Middle frontal gyrus (tissue), 1 donor: ENCODE results near the gene HEXIM1.

ENCODE experiments used
- DNase-seq: peaks from one replicate; pipeline ENCODE4 v3.0.0-alpha.2; 2015; ENCODE audit warnings: low spot score; ENCODE audit errors: extremely low spot score

Gene HEXIM1, protein sequence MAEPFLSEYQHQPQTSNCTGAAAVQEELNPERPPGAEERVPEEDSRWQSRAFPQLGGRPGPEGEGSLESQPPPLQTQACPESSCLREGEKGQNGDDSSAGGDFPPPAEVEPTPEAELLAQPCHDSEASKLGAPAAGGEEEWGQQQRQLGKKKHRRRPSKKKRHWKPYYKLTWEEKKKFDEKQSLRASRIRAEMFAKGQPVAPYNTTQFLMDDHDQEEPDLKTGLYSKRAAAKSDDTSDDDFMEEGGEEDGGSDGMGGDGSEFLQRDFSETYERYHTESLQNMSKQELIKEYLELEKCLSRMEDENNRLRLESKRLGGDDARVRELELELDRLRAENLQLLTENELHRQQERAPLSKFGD

DNA sequence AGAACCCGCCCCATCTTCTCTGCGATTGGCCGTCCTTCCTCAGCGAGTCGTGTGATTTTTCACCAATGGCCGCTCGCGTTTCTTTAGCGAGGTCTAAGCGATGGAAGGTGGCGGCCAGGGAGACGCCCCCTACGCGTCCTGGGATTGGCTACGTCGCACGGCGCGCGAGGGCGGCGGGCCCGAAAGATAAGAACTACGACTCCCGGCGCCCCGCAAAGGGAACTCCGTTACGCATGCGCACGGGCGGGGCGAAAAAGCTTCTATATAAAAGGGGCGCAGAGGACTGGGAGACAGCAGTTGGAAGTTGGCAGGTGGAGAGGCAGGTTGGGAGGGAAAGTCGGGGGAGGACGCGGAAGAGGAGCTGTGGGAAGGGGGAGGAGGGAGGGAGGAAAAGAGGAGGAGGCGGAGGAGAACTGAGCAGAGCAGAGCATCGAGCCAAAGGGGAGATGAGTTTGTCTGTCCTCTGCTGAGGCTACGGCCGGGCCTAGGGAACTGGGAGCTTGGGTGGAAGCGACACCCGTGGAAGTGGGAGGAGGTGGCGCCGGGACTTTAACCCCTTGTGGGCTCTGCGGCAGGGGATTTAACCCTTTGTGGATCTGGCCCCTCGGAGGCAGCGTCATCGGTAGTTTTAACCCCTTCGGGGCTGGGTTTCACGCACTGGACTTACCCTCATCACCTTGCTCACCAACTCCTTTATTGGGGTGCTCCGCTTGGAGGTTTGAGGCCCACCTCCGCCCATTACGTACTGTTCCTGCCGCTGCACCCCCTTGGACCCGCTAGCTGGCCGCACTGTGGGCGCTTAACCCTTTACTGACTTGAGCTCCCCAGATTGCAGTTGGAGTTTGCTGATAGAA is at the start of gene HEXIM1:
HEXIM1 (plus strand) TSS at position 293 of the 854 bp plus-strand sequence. CDS start 716 bp downstream, outside the sequence.
- DNase-seq: peak; percentile 98

DNA sequence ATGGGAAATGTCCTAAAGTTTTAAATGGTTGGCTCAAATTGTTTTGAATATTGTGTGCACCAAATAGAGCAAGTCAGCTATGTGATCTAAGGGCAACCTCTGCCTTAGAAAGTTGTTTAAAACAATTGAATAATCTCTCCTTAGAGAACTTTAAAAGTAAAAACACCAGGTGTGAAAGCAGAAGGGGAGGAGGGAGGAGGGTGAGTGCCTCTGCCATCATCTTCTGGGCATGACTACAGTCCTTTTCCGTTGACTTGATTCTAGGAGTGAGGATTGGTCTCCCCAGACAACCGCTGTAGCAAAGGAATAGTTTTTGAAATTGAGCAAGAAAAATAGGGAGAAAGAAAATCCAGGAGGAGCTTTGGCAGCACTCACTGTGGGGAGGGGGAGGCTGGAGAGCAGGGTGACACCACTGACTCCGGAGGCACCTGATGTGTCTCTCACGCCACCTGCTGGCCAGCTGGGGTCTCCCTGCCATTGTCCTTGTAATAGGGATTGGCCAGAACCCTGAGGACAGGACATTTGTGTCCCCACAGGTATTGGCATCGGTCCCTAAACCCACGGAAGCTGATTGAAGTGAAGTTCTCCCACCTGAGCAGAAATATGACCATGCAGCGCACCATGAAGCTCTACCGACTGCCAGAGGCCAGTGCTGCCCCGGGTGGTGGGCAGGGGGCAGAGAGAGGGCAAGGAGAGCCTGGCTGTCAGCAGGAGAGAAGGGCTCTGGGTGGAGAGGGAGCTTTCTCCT is 49.2 kb upstream of the HEXIM1 start:
- DNase-seq: no peak

DNA sequence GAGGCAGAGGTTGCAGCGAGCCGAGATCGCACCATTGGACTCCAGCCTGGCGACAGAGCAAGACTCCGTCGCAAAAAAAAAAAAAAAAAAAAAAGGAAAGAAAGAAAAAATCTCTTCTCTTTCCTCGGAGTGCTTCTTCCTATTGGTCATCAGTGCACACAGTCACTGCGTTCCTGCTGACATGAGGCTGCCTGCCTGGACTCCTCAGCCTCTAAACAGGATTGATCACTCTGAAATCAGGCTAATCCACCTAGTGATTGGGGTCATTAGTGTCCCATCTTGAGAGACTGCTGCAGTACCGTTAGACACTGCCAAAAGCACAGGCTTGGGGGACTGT is 46.8 kb upstream of the HEXIM1 start:
- DNase-seq: no peak

DNA sequence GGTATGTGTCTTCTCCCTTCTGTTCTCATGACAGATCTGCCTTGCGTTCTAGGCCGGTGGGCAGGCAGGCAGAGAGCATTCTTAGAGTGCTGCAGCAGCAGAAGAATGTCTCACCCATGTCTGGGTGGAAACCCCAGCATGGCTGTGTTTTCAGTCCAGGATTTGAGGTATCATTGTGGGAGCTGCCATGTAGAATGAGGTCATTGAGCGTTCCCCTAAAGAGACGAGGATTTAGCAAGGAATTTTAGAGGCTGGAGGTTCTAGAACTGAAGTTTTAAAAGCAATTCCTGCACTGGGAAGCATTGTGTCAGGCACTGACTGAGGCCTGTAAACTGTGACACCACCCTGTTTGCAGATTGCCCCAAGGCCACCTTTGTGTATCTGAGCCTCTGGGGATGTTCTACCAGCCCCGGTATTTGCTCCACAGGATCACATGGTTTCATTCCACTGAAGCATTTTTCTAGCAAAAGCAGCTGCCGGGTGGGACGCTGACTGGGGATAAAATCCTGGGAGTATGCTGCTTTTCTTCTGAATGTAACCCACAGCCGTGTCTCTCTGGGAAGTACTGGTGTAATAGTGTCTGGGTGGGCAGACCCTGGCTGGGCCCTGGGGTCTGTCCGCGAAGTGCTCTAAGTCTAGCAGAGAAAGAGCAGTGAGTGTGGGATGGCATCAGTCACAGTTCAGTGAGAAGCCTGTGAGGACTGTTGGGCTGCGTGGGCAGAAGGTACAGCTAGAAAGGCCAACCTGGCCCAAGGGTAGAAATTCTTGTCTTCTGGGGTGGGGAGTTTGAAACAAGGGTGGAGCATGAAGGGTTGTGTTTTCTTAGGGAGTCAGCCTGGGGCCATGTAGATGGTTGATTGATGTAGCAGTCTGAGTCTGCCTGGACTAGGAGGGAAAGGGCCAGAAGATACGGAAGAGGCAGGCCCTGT is 46.1 kb upstream of the HEXIM1 start:
- DNase-seq: no peak

DNA sequence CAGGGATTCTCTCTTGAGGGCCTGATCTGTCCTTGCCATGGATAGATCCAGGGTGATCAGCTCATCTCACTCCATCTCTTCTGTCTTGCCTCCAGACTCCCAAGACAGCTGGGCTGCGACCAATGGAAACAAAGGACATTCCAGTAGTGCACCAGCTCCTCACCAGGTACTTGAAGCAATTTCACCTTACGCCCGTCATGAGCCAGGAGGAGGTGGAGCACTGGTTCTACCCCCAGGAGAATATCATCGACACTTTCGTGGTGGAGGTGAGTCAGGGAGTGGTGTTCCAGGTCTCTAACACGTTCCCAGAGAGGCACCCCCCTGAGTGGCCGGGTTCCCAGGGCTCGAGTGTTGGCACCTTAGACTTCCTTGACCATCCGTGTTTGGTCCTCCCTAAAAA is 45.4 kb upstream of the HEXIM1 start:
- no peak for DNase-seq

DNA sequence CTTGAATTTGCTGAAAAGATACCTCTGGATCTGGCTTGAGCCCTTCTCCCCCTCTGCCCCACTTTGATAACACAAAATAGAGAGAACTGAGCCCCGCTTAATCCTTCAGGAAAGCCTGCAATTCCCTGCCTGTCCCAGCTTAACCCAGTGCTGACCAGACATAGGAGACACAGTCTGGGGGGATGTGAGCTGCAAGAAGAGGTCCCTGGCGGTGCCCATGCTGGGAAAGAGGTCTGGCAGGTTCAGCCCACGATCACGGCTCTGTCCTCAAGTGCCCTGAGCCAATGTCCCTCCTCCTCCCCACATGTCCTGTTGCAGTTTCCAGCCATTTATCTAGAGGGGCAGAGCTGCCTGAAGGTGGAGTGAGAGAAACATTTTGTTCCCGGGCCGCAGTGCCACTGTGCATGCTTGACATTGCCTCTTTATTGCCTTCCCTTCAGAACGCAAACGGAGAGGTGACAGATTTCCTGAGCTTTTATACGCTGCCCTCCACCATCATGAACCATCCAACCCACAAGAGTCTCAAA is 44.9 kb upstream of the HEXIM1 start:
- DNase-seq: no peak

DNA sequence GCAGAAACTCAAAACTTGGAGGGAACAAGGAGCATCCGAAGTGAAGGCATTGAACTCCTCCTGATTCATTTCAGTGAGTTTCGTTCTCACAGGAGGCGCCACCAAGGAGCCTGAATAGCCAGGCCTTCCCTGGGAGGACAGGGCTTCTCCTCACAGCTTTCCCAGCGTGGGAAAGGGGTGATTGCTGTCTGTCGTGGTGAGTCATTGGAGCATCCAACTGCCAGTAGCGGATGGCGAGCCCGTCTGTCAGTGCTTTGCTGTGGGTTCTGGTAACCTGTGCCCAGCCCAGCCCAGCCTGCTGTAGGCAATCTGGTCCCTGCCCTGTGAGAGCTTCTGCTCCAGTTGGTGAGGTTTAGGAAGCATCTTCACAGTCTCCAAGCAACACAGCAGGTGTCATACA is 44.2 kb upstream of the HEXIM1 start:
- DNase-seq: no peak

DNA sequence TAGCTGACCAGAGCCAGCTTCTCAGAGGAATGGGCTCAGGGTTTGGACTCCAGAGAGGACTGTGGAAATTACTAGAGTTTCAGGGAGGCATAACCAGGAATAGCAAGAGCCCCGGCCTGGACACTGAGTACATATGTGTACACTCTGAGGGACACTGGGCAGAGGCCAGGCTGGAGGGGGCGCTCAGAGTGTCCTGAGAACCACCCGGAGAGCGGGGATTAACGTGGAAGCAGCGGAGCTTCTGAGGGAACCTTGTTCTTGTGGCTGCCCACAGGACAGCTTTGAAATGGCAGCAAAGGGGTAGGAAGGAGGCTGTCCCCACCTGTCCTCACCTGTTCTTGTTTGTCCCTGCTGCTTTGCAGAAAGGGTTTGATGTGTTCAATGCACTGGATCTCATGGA is 43.8 kb upstream of the HEXIM1 start:
- DNase-seq: no peak

DNA sequence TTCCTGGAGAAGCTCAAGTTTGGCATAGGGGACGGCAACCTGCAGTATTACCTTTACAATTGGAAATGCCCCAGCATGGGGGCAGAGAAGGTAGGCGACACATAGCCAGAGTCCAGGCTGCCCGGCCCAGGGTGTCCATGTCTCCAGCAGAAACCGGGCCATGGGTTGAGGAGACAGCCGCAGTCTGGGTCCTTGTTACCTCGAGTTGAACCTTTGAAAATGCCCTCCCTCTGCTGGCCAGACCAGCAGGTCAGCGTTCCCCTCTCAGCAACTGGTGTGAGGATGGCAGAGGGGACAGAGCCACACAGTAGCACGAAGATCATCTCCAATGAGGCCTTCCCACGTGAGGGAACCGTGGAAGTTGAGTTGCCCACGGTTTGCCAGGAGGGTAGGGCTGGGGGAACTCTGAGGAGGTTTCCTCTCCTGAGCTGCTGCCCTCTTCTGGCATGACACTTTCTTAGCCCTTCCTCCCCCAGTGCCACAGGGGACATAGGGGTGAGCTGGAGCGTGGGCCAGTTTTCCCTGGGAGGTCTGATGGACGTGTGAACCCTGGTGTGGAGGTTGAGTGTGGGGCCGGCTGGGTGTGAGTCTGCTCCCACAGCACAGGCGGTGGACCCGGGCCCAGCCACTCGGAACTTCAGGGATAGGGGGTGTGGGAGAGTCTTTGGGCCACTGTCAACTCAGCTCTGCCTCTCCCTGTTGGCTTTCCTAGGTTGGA is 43.2 kb upstream of the HEXIM1 start:
- DNase-seq: no peak

DNA sequence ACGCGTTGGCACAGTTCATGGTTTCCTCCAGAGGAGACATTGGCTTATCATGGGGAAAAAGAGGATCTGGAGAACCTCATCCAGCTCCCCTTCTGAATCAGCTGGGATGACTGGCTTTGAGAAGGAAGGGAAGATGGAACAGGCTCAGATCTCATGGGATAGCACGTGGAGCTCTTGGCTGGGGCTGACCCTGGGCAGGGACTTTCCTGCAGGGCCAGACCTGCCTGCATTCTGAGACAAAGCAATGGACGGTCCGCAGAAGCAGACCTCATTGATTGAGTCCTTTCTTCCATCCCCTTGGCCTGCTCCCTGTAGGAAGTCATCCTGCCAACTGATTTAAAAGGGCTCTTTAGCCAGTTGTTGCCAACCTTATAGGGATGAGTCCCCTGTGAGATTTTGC is 42.2 kb upstream of the HEXIM1 start:
- DNase-seq: no peak

DNA sequence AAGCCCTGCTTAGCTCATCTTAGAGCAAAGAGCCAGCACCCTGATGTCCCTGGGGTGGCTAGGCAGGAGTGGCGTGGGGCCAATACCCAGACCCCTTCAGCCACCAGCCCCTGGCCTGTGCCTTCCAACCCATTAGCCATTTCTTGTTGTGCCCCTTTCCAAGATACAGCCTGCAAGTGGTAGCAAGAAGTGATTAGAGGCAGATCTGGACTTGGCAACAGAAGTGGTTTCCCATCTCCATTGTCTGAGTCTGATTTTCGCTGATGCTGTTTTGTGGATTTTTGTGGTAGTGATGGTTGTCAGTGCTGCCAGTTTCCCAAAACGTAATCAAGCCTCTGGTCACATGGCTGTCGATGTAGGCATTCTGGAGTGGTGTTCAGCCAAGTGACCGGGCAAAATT is 41.7 kb upstream of the HEXIM1 start:
- DNase-seq: no peak

DNA sequence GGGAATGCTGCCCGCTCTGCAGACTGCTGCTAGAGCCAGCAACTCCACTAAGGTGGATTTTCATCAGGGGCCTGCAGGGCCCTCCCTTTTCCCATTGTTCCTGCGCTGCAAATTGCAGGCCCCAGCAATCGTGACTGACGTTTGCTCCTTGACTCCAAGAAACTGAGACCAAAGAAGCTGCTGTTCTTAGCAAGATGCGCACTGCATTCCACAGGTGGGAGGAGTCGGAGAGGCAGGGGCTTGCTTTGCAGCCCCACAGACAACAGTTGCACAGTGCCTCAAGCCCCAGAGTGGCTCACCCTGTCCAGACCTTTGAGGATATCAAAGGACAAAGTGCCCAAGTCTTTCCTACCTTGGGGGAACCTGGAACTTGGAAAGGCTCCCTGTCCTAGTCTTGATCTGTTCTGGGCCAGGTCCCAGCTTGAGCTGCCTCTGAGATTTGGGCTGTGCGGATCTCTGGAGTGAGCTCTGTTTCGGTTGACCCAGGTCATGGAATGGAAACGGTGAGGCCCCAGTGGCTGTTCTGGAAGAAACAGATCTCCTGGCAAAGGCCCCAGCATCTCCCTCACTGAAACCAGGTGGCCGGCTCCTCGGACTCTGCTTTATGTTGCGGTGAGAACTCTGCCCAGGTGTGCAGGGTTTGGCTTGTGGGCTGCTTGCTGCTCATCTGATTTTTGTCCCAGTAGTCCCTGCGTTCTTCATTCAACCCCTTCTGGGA is 40.8 kb upstream of the HEXIM1 start:
- no peak for DNase-seq

DNA sequence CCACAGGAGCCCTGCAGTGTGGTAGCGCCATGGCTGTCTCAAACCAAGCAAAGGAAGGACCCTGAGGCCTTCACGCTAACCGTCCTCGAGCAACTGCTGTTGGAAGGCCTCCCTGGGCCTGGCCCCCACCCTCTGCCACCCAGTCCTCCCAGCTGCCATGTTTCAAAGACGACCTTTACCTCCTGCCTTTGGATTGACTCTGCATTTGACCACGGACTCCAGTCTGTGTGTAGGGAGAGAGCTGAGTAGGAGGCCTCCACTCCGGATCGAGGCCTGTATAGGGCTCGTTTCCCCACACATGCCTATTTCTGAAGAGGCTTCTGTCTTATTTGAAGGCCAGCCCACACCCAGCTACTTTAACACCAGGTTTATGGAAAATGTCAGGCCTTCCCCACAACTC is 40.2 kb upstream of the HEXIM1 start:
- DNase-seq: no peak

DNA sequence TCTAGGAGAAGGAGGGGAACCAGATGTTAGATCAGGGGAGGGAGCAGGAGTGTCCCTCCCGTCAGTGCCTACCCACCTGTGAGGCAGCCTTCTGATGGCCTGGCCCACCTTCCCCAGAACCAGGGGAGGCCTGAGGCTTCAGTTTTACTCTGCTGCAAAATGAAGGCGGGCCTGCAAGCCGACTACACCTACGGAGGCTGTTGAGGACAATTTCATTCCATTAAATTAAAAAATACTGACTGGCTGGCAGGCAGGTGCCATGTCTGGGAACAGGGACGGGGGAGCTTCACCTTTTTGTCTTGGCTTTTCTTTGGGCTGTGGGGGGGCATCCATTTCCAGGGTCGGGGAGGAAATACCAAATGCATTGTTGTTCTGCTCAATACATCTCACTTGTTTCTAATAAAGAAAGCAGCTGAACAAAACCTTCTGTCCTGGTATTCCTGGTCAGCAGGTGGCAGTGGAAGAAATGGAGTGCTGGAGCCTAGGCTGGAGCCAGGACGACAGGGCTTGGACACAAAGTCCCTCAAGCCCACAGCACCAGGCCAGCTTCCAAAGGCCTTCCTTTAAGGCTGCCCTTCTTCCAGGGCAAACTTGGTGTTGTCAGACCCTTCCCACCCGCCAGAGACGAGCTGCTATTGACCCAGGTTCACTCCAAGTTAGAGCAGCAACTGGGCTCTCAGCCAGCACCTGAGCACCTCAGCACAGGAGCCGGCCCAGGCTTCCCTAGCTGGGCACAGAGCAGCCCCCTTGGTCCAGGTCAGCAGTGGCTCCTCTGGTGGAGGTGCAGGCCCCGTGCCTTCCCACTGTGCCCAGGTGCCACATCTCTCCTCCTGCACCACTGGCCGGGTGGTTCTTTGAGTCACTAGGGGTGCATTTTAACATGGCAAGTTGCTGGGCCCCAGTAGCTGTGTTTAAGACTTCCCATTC is 39.4 kb upstream of the HEXIM1 start:
- no peak for DNase-seq

DNA sequence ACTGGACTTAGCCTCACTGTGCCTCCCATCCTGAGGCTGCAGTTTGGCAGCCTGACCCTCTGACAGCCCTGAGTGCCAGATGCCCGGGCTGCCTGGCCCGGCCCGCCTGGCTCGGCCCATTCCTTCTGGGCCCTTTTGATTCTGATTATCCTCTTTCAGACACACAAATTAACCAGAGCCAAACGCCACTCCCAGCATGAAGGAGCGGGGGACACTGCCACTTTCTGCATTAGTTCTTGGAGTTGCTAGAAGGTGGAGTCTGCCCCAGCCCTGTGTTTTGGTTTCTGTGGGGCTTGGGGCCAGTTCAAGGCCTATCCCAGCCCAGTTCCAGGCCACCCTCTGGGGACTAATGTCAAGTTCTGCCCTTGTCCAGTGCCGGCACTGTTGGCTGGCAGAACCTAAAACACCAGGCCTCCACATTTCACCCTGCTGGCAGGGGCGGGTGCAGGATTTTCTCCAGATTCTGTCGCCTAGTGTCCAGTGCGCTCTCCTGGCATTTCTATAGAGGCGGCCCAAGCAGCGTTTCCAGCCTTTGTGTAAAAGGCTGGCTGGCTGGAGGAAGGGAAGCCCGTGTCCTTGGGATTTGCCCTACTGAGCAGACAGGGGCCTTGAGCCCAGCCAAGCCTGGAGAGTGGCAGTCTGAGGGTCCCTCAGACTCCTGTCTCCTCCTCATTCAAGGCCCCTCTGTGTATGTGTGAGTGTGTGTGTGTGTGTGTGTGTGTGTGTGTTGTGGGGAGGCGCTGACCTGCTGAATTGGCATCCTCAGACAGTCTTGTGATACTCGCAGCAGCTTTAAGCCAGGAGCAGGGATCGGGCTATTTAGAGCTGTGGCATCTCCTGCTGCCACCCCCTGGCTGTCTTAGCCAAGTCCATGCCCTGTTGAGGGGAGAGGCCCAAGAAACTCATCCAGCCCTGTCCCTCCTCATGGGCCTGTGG is 37.3 kb upstream of the HEXIM1 start:
- DNase-seq: no peak

DNA sequence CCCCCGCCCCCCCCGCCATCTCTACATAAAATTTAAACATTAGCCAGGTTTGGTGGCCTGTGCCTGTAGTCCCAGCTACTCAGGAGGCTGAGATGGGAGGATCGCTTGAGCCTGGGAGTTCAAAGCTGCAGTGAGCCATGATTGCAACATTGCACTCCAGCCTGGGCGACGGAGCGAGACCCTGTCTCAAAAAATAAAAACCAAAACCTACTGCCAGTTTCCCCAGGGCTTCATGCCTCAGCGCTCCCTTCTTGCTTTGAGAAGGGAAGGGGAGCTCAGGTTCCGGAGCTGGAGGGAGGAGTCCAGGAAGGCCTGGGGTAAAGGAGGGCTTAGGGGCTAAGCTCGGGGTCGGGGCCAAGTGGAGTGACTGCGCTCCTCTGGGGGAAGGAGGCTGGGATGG is 36.4 kb upstream of the HEXIM1 start:
- no peak for DNase-seq
